Ammon's horn (tissue), 1 donor: ENCODE results near the gene OLFML3.

ENCODE experiments used
- DNase-seq: peaks from one replicate; pipeline ENCODE4 v3.0.0-alpha.2; 2016; ENCODE audit warnings: low spot score

The OLFML3 gene

GRCh38 chr1:113949007-113949406 is 30.3 kb upstream of the OLFML3 start:
- no peak for DNase-seq

- no peak for DNase-seq
Observed at GRCh38 chr1:113950908-113951307, 28.4 kb upstream of the OLFML3 start.

- DNase-seq: no peak
Observed at GRCh38 chr1:113951719-113952118, 27.6 kb upstream of the OLFML3 start.

- DNase-seq: no peak
Observed at GRCh38 chr1:113957984-113958383, 21.3 kb upstream of the OLFML3 start.

- DNase-seq: no peak
Observed at GRCh38 chr1:113958691-113959090, 20.6 kb upstream of the OLFML3 start.

- peak; percentile 41 for DNase-seq
Observed at GRCh38 chr1:113963281-113963906, 15.9 kb upstream of the OLFML3 start.

- no peak for DNase-seq
Observed at GRCh38 chr1:113965703-113966412, 13.4 kb upstream of the OLFML3 start.

GRCh38 chr1:113972954-113973353 is 6.3 kb upstream of the OLFML3 start:
- DNase-seq: no peak

GRCh38 chr1:113975211-113975895 is 3.9 kb upstream of the OLFML3 start:
- no peak for DNase-seq

GRCh38 chr1:113976609-113977278 is 2.5 kb upstream of the OLFML3 start:
- DNase-seq: no peak

GRCh38 chr1:113977906-113978305 is 1.4 kb upstream of the OLFML3 start:
- DNase-seq: no peak

GRCh38 chr1:113980110-113980509 is 836 bp downstream of the OLFML3 start:
- DNase-seq: no peak

- DNase-seq: peak; percentile 63
Observed at GRCh38 chr1:113981962-113982931, 3.0 kb downstream of the OLFML3 start.

- no peak for DNase-seq
Observed at GRCh38 chr1:113982949-113983348, 3.7 kb downstream of the OLFML3 start.

- DNase-seq: no peak
Observed at GRCh38 chr1:113983391-113983790, 4.1 kb downstream of the OLFML3 start.

GRCh38 chr1:113983826-113984225 is 4.6 kb downstream of the OLFML3 start:
- DNase-seq: no peak

GRCh38 chr1:113984710-113985109 is 5.4 kb downstream of the OLFML3 start:
- no peak for DNase-seq

- DNase-seq: no peak
Observed at GRCh38 chr1:113986802-113987201, 7.5 kb downstream of the OLFML3 start.

GRCh38 chr1:113987259-113987658 is 8.0 kb downstream of the OLFML3 start:
- DNase-seq: no peak

- no peak for DNase-seq
Observed at GRCh38 chr1:113990530-113990929, 11.3 kb downstream of the OLFML3 start.

- DNase-seq: no peak
Observed at GRCh38 chr1:113990961-113991360, 11.7 kb downstream of the OLFML3 start.
